T1000 (cell line): ENCODE data around the gene TOX2.
"Not testable (repeated sequence)": the region's sequence is repeated elsewhere in the genome, so short reads cannot be mapped to it uniquely, and the experiment has no call there.

Experiments used
- DNase-seq: peaks from one replicate; lab custom pipeline; 2025; ENCODE audit warnings: mixed read lengths; lab: John Stamatoyannopoulos, UW

The TOX2 gene

GRCh38 chr20:44032583-44033331 is 118.1 kb downstream of the TOX2 start:
- no peak for DNase-seq

GRCh38 chr20:44033344-44033743 is 118.7 kb downstream of the TOX2 start:
- DNase-seq: no peak

- no peak for DNase-seq
These were observed 119.2 kb downstream of the TOX2 start for GRCh38 chr20:44033873-44034272.

GRCh38 chr20:44034451-44034850 is 119.8 kb downstream of the TOX2 start:
- no peak for DNase-seq

- no peak for DNase-seq
These were observed 120.4 kb downstream of the TOX2 start for GRCh38 chr20:44034965-44035635.

GRCh38 chr20:44035924-44036323 is 121.3 kb downstream of the TOX2 start:
- no peak for DNase-seq

- DNase-seq: no peak
These were observed 121.8 kb downstream of the TOX2 start for GRCh38 chr20:44036441-44036840.

- DNase-seq: no peak
These were observed 124.0 kb downstream of the TOX2 start for GRCh38 chr20:44038681-44039123.

- DNase-seq: no peak
These were observed 124.5 kb downstream of the TOX2 start for GRCh38 chr20:44039147-44039546.

GRCh38 chr20:44039741-44040140 is 125.1 kb downstream of the TOX2 start:
- DNase-seq: no peak

- no peak for DNase-seq
These were observed 125.7 kb downstream of the TOX2 start for GRCh38 chr20:44040202-44040915.

GRCh38 chr20:44041001-44041400 is 126.3 kb downstream of the TOX2 start:
- DNase-seq: no peak

GRCh38 chr20:44044712-44045111 is 130.1 kb downstream of the TOX2 start:
- DNase-seq: not testable (repeated sequence)

- no peak for DNase-seq
These were observed 135.7 kb downstream of the TOX2 start for GRCh38 chr20:44050327-44050726.

- DNase-seq: no peak
These were observed 136.4 kb downstream of the TOX2 start for GRCh38 chr20:44050925-44051660.

GRCh38 chr20:44051661-44052000 is 137.0 kb downstream of the TOX2 start:
- DNase-seq: no peak

- DNase-seq: no peak
These were observed 137.5 kb downstream of the TOX2 start for GRCh38 chr20:44052166-44052565.

GRCh38 chr20:44053046-44053445 is 138.4 kb downstream of the TOX2 start:
- DNase-seq: no peak

GRCh38 chr20:44054118-44054517 is 139.5 kb downstream of the TOX2 start:
- DNase-seq: no peak

- no peak for DNase-seq
These were observed 140.2 kb downstream of the TOX2 start for GRCh38 chr20:44054849-44055248.

GRCh38 chr20:44056010-44056698 is 141.5 kb downstream of the TOX2 start:
- no peak for DNase-seq
